ENCODE results near the gene OPA3. TPM values are rescaled to one million over a fixed set of nuclear protein-coding genes. Genes with fewer than 3 reads are reported as not detected.

Gene OPA3
- total and polyA plus RNA-seq, 12 donors, result 10.2 to 27.9 (median 23.5) TPM

- intact Hi-C loops (cut with DNase I), result loop anchor here in 2 of 10 donors (5.0 kb wide), 2 partner anchors 64 to 69 kb away; no protein-coding TSS in a partner anchor
- H3K9me3 ChIP-seq, result no peaks in the 10 kb centered on the region
- DNase-seq (peak; percentile 52 to 66), ATAC-seq (peak; percentile 3 to 32 (median 16))
- WGBS, 2 donors, result 0 to 2% methylated on average over 24 to 26 of the region's 26 CpGs
- H3K27me3 ChIP-seq, result no peaks in the 10 kb centered on the region
- peak overlapping the region; percentile 76 to 99 (median 97) for H3K27ac ChIP-seq
- peak overlapping the region; percentile 76 to 100 (median 97) for H3K4me3 ChIP-seq
- H3K4me1 ChIP-seq, result peaks cover 0 to 54% (median 37%) of the 10 kb centered on the region in 9 donors
- H3K36me3 ChIP-seq, result peaks cover 0 to 15% (median 0%) of the 10 kb centered on the region in 9 donors
- TF ChIP-seq CTCF (IDR thresholded peaks at IDR 0.05), result no peak
Observed at GRCh38 chr19:45508417-45508860, 76.2 kb downstream of the OPA3 start.

GRCh38 chr19:45507872-45508416 is 76.7 kb downstream of the OPA3 start:
- Histone ChIP-seq H3K4me1 (peaks cover 0 to 51% (median 34%) of the 10 kb centered on the region in 9 donors), H3K9me3 (no peaks in the 10 kb centered on the region), H3K4me3 (peak overlapping the region; percentile 76 to 100 (median 97)), H3K27me3 (no peaks in the 10 kb centered on the region), H3K36me3 (peaks cover 0 to 15% (median 0%) of the 10 kb centered on the region in 9 donors), H3K27ac (peak overlapping the region; percentile 76 to 99 (median 97))
- intact Hi-C loops (cut with DNase I), result loop anchor here in 2 of 10 donors (5.0 kb wide), 2 partner anchors 64 to 69 kb away; no protein-coding TSS in a partner anchor
- TF ChIP-seq CTCF (IDR thresholded peaks at IDR 0.05), result no peak
- ATAC-seq (no peak), DNase-seq (no peak)
- 0% methylated on average over 22 of the region's 22 CpGs for WGBS, 2 donors

- H3K36me3 ChIP-seq, result peaks cover 0 to 15% (median 0%) of the 10 kb centered on the region in 9 donors
- H3K27ac ChIP-seq, result peak within 1 kb of the TSS; percentile 76 to 99 (median 97)
- TF ChIP-seq CTCF (IDR thresholded peaks at IDR 0.05), result no peak
- no peaks in the 10 kb centered on the region for H3K9me3 ChIP-seq
- intact Hi-C loops (cut with DNase I), result loop anchor here in 2 of 10 donors (5.0 kb wide), 2 partner anchors 65 to 70 kb away; no protein-coding TSS in a partner anchor
- peaks cover 0 to 51% (median 28%) of the 10 kb centered on the region in 9 donors for H3K4me1 ChIP-seq
- peak; percentile 84 to 89 for DNase-seq
- H3K27me3 ChIP-seq, result no peaks in the 10 kb centered on the region
- 0 to 1% methylated on average over 64 to 65 of the region's 65 CpGs for WGBS, 2 donors
- peak within 1 kb of the TSS; percentile 76 to 100 (median 97) for H3K4me3 ChIP-seq
- ATAC-seq, result peak; percentile 74 to 86 (median 84)
Observed at GRCh38 chr19:45506989-45507871, 77.4 kb downstream of the OPA3 start, which contains the start of gene VASP. Gene VASP (plus strand): TSS chr19:45507479. CDS start chr19:45507772, 293 bp downstream.

Measured in heart right ventricle (tissue), 16 donors.